ENCODE measurements around the gene STX1B.
A peak's percentile ranks its signal among the peaks of the same experiment; 100 is the strongest.
"Not testable (repeated sequence)": the region's sequence is repeated elsewhere in the genome, so short reads cannot be mapped to it uniquely, and the experiment has no call there.

STX1B gene

GRCh38 chr16:31010585-31011325 lies at the start of gene STX1B:
Gene STX1B, minus strand, starts transcription at chr16:31010638. Its CDS starts 242 bp downstream, at chr16:31010396.
- no peak for DNase-seq

DNA sequence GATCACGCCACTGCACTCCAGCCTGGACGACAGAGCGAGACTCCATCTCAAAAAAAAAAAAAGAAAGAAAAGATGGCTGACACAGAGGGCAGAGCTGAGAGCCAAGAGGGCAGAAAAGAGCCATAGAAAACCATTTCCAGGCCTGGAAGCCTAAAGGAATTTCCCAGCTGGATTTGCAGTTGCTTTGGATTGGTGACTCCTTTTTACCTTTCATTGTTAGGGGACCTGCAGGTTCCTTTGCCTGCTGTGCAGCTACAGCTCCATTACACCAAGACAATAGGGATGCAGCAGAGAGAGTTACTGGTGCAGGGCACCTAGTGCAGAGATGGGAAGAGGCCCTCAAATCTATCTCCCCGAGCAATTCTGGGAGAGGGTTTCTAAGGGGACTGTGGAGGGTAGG lies 45.2 kb upstream of the STX1B start:
- DNase-seq: no peak

- DNase-seq: peak; percentile 42
Observed at GRCh38 chr16:31052114-31052513, 41.7 kb upstream of the STX1B start.

GRCh38 chr16:31050280-31051030 lies 40.0 kb upstream of the STX1B start:
- no peak for DNase-seq

DNA sequence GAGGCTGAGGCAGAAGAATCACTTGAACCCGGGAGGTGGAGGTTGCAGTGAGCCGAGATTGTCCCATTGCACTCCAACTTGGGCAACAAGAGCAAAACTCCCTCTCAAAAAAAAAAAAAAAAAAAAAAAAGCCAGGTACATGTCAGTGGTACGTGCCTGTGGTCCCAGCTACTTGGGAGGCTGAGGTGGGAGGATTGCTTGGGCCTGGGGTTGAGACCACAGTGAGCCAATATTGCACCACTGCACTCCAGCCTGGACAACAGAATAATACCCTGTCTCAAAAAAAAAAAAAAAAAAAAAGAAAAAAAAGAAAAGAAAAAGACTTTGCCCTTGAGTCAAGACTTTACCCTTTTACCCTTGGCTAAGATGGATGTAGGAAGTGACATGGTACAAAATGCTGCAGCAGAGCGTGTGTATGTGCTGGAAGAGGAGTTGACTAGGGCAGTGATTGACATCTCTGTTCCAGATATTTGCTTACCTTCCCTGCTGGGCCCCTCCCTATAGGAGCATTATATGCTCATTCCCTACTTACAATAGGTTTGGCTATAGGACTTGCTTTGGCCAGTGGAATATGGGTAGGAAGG lies 33.6 kb upstream of the STX1B start:
- no peak for DNase-seq

DNA sequence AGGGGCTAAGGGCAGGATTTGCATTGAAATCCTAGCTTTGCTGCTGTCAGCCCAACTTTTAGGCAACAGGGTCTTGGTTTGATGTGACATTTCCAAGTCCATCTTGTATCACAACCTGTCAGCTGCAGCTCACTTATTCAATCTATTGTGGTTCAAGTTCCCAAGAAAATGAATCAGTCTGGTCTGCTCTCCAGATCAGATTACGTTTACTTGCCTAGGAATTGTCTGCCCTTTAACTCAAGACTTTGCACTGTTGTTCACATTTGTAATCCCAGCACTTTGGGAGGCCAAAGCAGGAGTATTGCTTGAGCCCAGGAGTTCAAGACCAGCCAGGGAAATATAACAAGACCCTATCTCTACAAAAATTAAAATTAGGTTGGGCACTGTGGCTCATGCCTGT lies 32.9 kb upstream of the STX1B start:
- DNase-seq: no peak

DNA sequence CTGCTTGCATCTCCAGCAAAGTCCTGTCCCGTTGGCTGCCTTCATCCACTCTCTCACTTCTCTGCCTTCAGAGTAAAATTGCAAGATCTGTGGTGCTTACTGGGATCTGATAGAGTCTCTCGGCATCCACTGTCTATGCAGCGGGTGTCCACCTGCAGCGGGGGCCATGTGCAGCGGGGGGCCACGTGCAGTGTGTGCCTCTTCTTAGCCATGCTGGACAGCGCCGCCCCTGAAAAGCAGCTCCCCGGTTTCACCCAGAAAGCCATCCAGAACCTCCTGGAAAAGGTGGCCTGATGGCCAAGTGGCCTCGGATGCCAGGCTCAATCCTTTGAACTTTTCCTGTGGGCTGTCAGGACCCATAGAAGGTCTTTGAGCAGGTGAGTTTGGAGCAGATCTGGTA lies 32.4 kb upstream of the STX1B start:
- no peak for DNase-seq

DNA sequence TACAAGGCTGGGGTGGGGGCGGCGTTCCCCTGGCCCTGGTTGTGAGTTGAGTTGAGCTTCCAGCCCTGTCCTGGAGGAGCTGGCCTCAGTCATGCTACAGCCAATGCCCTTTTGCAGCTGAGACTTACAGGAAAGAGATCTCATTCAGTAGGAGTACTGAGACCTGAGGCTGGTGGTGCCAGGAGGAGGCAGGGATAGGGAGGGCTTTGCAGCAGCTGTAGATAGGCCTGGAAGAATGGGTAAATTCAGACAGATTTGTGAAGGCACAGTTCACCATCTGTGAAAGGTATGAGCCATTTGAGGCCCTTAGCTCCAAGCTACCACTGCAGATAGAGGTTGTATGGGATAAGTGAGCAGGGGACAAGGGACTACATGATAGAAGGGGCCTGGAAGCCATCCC lies 28.6 kb upstream of the STX1B start:
- DNase-seq: no peak

GRCh38 chr16:31036691-31037090 lies 26.3 kb upstream of the STX1B start:
- no peak for DNase-seq

GRCh38 chr16:31033709-31034492 lies 23.5 kb upstream of the STX1B start:
- DNase-seq: peak; percentile 12

GRCh38 chr16:31032736-31033708 lies 22.6 kb upstream of the STX1B start, which contains the start of gene STX4:
Gene STX4, plus strand, starts transcription at chr16:31033558. Its CDS starts 248 bp downstream, at chr16:31033806.
- peak; percentile 73 for DNase-seq

- DNase-seq: no peak
Observed at GRCh38 chr16:31031276-31031675, 20.8 kb upstream of the STX1B start.

- no peak for DNase-seq
Observed at GRCh38 chr16:31029272-31029671, 18.8 kb upstream of the STX1B start.

GRCh38 chr16:31025339-31025738 lies 14.9 kb upstream of the STX1B start:
- DNase-seq: no peak

GRCh38 chr16:31023627-31024226 lies 13.3 kb upstream of the STX1B start:
- no peak for DNase-seq

DNA sequence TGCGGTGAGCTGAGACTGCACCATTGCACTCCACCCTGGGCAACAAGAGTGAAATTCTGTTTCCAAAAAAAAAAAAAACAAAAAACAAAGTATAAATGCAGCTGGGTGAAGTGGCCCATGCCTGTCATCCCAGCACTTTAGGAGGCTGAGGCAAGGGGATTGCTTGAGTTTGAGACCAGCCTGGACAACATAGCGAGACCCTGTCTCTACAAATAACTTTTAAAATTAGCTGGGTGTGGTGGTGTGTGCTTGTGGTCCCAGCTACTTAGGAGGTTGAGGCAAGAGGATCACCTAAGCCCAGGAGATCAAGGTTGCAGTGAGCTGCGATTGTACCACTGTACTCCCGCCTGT lies 12.8 kb upstream of the STX1B start:
- DNase-seq: no peak

DNA sequence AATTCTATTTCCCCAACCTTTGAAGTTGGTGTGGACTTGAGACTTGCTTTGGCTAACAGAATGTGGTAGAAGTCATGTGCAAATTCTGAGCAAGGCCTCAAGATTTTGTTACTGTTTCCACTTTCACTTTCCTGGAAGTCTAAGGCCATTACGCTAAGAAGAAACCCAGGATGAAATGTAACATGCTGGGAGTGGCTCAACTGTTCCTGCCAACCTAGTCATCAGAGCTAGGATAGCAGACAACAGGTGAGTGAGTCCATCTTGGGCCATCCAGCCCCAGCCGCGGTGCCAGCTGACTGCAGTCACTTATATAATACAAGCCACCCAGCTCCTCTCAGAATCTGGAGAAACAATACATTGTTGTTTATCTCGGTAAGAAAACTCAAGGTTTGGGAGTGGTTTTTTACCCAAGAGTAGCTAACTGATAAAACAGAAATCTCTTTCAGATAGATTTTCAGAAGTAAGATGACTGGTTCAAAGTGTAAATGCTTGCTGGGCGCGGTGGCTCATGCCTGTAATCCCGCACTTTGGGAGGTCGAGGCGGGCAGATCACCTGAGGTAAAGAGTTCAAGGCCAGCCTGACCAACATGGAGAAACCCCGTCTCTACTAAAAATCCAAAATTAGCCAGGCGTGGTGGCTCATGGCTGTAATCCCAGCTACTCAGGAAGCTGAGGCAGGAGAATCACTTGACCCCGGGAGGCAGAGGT lies 12.3 kb upstream of the STX1B start:
- DNase-seq: no peak

- DNase-seq: no peak
Observed at GRCh38 chr16:31020536-31020935, 10.1 kb upstream of the STX1B start.

GRCh38 chr16:31017756-31018155 lies 7.3 kb upstream of the STX1B start:
- DNase-seq: not testable (repeated sequence)

DNA sequence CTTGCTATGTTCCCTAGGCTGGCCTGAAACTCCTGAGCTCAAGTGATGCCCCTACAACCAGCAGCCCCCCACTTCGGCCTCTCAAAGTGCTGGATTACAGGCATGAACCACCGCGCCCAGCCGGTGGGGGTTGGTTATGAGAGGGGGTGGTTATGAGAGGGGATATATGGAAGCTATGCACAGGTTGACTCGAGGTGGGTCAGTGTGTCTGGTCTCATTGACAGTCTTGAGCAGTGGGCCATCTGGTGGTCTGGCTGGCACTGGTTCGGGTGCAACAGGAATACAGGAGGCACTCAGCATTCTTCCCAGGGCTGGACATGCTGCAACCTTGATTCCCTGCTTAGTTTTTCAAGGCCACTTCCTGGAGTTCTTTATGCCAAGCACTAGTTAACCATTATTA lies 5.6 kb upstream of the STX1B start:
- no peak for DNase-seq

- not testable (repeated sequence) for DNase-seq
Observed at GRCh38 chr16:31013292-31013691, 2.9 kb upstream of the STX1B start.
